Measurements from ENCODE around the gene MDH1.
A peak's percentile ranks its signal among the peaks of the same experiment; 100 is the strongest.
"Not testable (repeated sequence)": the region's sequence is repeated elsewhere in the genome, so short reads cannot be mapped to it uniquely, and the experiment has no call there.

The MDH1 gene

GRCh38 chr2:63588385-63589147, at the start of gene MDH1, which contains the start of gene WDPCP:
TSS of gene MDH1 (plus strand) at chr2:63588963. CDS start at chr2:63589044, 81 bp downstream.
TSS of gene WDPCP (minus strand) at chr2:63588477. CDS start at chr2:63588271, 206 bp downstream.
- DNase-seq = peak; percentile 91 to 95

- no peak for DNase-seq
Measured at GRCh38 chr2:63539416-63540162, 49.2 kb upstream of the MDH1 start.

GRCh38 chr2:63544017-63544627, 44.6 kb upstream of the MDH1 start:
- DNase-seq = no peak

- no peak for DNase-seq
Measured at GRCh38 chr2:63545023-63545422, 43.7 kb upstream of the MDH1 start.

GRCh38 chr2:63553049-63553448, 35.7 kb upstream of the MDH1 start:
- DNase-seq = no peak

- no peak for DNase-seq
Measured at GRCh38 chr2:63555299-63555698, 33.5 kb upstream of the MDH1 start.

GRCh38 chr2:63555931-63556330, 32.8 kb upstream of the MDH1 start:
- no peak for DNase-seq

GRCh38 chr2:63557819-63558218, 30.9 kb upstream of the MDH1 start:
- not testable (repeated sequence) for DNase-seq

- not testable (repeated sequence) for DNase-seq
Measured at GRCh38 chr2:63558922-63559321, 29.8 kb upstream of the MDH1 start.

GRCh38 chr2:63562751-63563150, 26.0 kb upstream of the MDH1 start:
- DNase-seq = no peak

GRCh38 chr2:63569740-63570139, 19.0 kb upstream of the MDH1 start:
- DNase-seq = no peak

GRCh38 chr2:63571291-63571690, 17.5 kb upstream of the MDH1 start:
- DNase-seq = no peak

- DNase-seq = no peak
Measured at GRCh38 chr2:63572001-63572400, 16.8 kb upstream of the MDH1 start.

GRCh38 chr2:63573026-63573425, 15.7 kb upstream of the MDH1 start:
- DNase-seq = not testable (repeated sequence)

- not testable (repeated sequence) for DNase-seq
Measured at GRCh38 chr2:63573726-63574345, 14.9 kb upstream of the MDH1 start.

GRCh38 chr2:63576546-63576945, 12.2 kb upstream of the MDH1 start:
- no peak for DNase-seq

GRCh38 chr2:63578767-63579166, 10.0 kb upstream of the MDH1 start:
- DNase-seq = no peak

- no peak for DNase-seq
Measured at GRCh38 chr2:63580651-63581297, 8.0 kb upstream of the MDH1 start.

GRCh38 chr2:63581298-63581961, 7.3 kb upstream of the MDH1 start:
- no peak for DNase-seq

GRCh38 chr2:63582873-63583272, 5.9 kb upstream of the MDH1 start:
- no peak for DNase-seq

- DNase-seq = no peak
Measured at GRCh38 chr2:63587814-63588384, 864 bp upstream of the MDH1 start.
